Keratinocyte (primary cell): ENCODE results near the gene DSCAML1.

Experiments
- EZH2 ChIP-seq: IDR thresholded peaks from one replicate; pipeline ENCODE4 v1.6.1; 2012; ENCODE audit warnings: inconsistent platforms, mild to moderate bottlenecking, low read length, moderate library complexity
- TF ChIP-seq, protein P1 (sequence below), 3 experiments: IDR thresholded peaks in 1 of 3; conservative IDR thresholded peaks in 1 of 3; optimal IDR thresholded peaks in 1 of 3; 2 replicates in 2 of 3; 3 replicates in 1 of 3; pipeline versions ENCODE3 to v1.5.1; 2011; ENCODE audit warnings: low read length in 3 of 3, mild to moderate bottlenecking in 3 of 3, moderate library complexity in 2 of 3, control low read depth in 1 of 3, inconsistent platforms in 1 of 3; ENCODE audit not compliant: insufficient read depth in 2 of 3; ENCODE audit errors: extremely low read depth in 1 of 3

DNA sequence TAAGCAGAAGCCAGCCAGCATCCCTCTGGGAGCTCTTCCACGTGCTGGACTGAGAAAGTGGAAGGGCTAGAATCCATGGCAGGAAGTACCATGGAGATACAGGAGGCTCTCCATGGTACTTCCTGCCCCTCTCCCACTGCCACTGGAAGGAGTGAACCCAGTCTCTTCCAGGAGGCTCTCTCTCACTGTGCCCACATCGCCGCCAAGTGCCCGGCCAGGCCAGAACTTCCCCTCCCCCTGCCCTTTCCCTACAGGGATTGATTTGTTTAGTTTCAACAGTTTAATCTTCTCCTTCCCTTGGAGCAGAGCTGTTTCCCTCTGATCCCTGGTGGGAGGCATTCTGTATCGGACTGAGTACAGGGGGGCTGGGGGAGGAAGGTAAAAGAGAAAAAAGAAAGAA, 133.6 kb downstream of the DSCAML1 start:
- TF ChIP-seq EZH2, result no peak
- TF ChIP-seq, protein P1, sequence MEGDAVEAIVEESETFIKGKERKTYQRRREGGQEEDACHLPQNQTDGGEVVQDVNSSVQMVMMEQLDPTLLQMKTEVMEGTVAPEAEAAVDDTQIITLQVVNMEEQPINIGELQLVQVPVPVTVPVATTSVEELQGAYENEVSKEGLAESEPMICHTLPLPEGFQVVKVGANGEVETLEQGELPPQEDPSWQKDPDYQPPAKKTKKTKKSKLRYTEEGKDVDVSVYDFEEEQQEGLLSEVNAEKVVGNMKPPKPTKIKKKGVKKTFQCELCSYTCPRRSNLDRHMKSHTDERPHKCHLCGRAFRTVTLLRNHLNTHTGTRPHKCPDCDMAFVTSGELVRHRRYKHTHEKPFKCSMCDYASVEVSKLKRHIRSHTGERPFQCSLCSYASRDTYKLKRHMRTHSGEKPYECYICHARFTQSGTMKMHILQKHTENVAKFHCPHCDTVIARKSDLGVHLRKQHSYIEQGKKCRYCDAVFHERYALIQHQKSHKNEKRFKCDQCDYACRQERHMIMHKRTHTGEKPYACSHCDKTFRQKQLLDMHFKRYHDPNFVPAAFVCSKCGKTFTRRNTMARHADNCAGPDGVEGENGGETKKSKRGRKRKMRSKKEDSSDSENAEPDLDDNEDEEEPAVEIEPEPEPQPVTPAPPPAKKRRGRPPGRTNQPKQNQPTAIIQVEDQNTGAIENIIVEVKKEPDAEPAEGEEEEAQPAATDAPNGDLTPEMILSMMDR (optimal IDR thresholded peaks at IDR 0.05 in 1 of 3, IDR thresholded peaks at IDR 0.05 in 1 of 3, conservative IDR thresholded peaks at IDR 0.05 in 1 of 3; ENCODE audit: extremely low read depth in 1 of 3, insufficient read depth in 2 of 3, low read length in 3 of 3), result no peak
